ENCODE results near the gene CCL1.
A peak's percentile ranks its signal among the peaks of the same experiment; 100 is the strongest.
"Not testable (repeated sequence)": the region's sequence is repeated elsewhere in the genome, so short reads cannot be mapped to it uniquely, and the experiment has no call there.

CCL1 gene

GRCh38 chr17:34358631-34359030 lies 4.4 kb downstream of the CCL1 start:
- no peak for DNase-seq (ENCODE audit: low spot score)

GRCh38 chr17:34357398-34357797 lies 5.6 kb downstream of the CCL1 start:
- no peak for DNase-seq (ENCODE audit: low spot score)

GRCh38 chr17:34356194-34356593 lies 6.8 kb downstream of the CCL1 start, which contains the start of gene CCL13:
TSS of gene CCL13 (plus strand) at chr17:34356480. CDS start at chr17:34356527, 47 bp downstream.
- no peak for DNase-seq (ENCODE audit: low spot score)

GRCh38 chr17:34354637-34355036 lies 8.4 kb downstream of the CCL1 start:
- no peak for DNase-seq (ENCODE audit: low spot score)

- DNase-seq (ENCODE audit: low spot score): no peak
These were observed 10.8 kb downstream of the CCL1 start for GRCh38 chr17:34352191-34352590.

GRCh38 chr17:34351096-34351495 lies 11.9 kb downstream of the CCL1 start:
- DNase-seq (ENCODE audit: low spot score): no peak

GRCh38 chr17:34349751-34350150 lies 13.3 kb downstream of the CCL1 start:
- DNase-seq (ENCODE audit: low spot score): no peak

GRCh38 chr17:34347063-34347462 lies 16.0 kb downstream of the CCL1 start:
- no peak for DNase-seq (ENCODE audit: low spot score)

GRCh38 chr17:34341916-34342315 lies 21.1 kb downstream of the CCL1 start:
- no peak for DNase-seq (ENCODE audit: low spot score)

- no peak for DNase-seq (ENCODE audit: low spot score)
These were observed 23.8 kb downstream of the CCL1 start for GRCh38 chr17:34339138-34339770.

GRCh38 chr17:34337701-34338100 lies 25.3 kb downstream of the CCL1 start:
- no peak for DNase-seq (ENCODE audit: low spot score)

- DNase-seq (ENCODE audit: low spot score): not testable (repeated sequence)
These were observed 35.5 kb downstream of the CCL1 start for GRCh38 chr17:34327580-34327979.

GRCh38 chr17:34321964-34322363 lies 41.1 kb downstream of the CCL1 start:
- no peak for DNase-seq (ENCODE audit: low spot score)

GRCh38 chr17:34319039-34319483 lies 44.0 kb downstream of the CCL1 start, which contains the start of gene CCL8:
TSS of gene CCL8 (plus strand) at chr17:34319435. CDS start at chr17:34319502, 67 bp downstream.
- peak; percentile 16 for DNase-seq (ENCODE audit: low spot score)

- no peak for DNase-seq (ENCODE audit: low spot score)
These were observed 44.6 kb downstream of the CCL1 start for GRCh38 chr17:34318474-34318873.

GRCh38 chr17:34314279-34314678 lies 48.8 kb downstream of the CCL1 start:
- no peak for DNase-seq (ENCODE audit: low spot score)

GRCh38 chr17:34313164-34313563 lies 49.9 kb downstream of the CCL1 start:
- DNase-seq (ENCODE audit: low spot score): no peak

- DNase-seq (ENCODE audit: low spot score): no peak
These were observed 51.0 kb downstream of the CCL1 start for GRCh38 chr17:34312080-34312479.

- DNase-seq (ENCODE audit: low spot score): no peak
These were observed 51.7 kb downstream of the CCL1 start for GRCh38 chr17:34311291-34311690.
